Suprapubic skin (tissue), 3 donors: ENCODE results near the gene PDLIM3.

Experiments
- POLR2AphosphoS5 ChIP-seq, 3 donors: sonication (generic); formaldehyde crosslinking; IDR thresholded peaks; one replicate each; pipeline ENCODE4 v1.6.1; 2017; ENCODE audit warnings: antibody characterized with exemption in 3 of 3
- TF ChIP-seq, protein P1 (sequence below), 2 donors: fragments of 200-600 bp in 1 of 2; fragments of 450-650 bp in 1 of 2; sonication (generic) in 1 of 2; IDR thresholded peaks; one replicate each; pipeline ENCODE4 v1.5.1; 2016 to 2019; ENCODE audit warnings: antibody characterized with exemption in 2 of 2, mild to moderate bottlenecking in 1 of 2, moderate library complexity in 1 of 2

DNA sequence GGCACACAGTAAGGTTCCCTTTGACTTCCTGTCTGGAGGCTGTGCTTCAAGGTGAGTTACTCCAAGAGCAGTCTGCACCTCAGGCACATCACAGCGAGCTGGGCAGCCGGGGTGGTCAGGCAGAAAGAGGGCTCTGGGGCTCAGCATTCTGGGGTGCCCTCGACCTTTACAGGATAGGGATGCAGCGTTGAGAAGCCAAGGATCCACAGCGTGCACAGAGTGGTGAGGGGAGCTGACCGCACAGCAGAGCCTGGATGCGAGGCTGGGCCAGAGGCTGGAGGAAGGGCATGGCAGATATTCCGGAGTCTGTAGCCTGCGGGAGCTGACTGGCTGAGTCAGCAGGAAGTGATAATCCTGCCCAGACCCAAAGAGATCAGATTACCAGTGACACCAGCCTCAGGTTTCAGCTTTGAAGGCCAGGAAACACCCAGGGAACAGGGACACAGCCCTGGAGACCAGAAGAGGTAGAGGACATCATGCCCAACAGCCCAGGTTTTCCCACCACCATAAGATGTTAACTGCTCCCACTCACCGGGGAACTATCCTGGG is 38.4 kb upstream of the PDLIM3 start:
- no peak for TF ChIP-seq POLR2AphosphoS5 (IDR thresholded peaks at IDR 0.05)
- TF ChIP-seq, protein P1, sequence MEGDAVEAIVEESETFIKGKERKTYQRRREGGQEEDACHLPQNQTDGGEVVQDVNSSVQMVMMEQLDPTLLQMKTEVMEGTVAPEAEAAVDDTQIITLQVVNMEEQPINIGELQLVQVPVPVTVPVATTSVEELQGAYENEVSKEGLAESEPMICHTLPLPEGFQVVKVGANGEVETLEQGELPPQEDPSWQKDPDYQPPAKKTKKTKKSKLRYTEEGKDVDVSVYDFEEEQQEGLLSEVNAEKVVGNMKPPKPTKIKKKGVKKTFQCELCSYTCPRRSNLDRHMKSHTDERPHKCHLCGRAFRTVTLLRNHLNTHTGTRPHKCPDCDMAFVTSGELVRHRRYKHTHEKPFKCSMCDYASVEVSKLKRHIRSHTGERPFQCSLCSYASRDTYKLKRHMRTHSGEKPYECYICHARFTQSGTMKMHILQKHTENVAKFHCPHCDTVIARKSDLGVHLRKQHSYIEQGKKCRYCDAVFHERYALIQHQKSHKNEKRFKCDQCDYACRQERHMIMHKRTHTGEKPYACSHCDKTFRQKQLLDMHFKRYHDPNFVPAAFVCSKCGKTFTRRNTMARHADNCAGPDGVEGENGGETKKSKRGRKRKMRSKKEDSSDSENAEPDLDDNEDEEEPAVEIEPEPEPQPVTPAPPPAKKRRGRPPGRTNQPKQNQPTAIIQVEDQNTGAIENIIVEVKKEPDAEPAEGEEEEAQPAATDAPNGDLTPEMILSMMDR (IDR thresholded peaks at IDR 0.05) = no peak
